BJ (cell line): ENCODE results near the gene MORN4. TPM values are rescaled to one million over a fixed set of nuclear protein-coding genes. Genes with fewer than 3 reads are reported as not detected.

Experiments
- CTCF ChIA-PET: fragments of 350-600 bp; formaldehyde crosslinking; extraction: SDS; loops from one replicate; lab custom pipeline; 2021; ENCODE audit warnings: antibody characterized with exemption, inconsistent platforms; lab: Yijun Ruan, JAX
- POLR2A ChIA-PET: fragments of 300-600 bp; sonication (Branson Sonifier 250); formaldehyde crosslinking; extraction: SDS; loops from one replicate; lab custom pipeline; 2021; ENCODE audit warnings: antibody characterized with exemption; lab: Charles Lee
- DNase-seq: peaks from one replicate; pipeline ENCODE4 v3.0.0-alpha.2; 2011; ENCODE audit warnings: low read depth
- H3K27me3 ChIP-seq: 2 replicates; pipeline ENCODE4 v1.6.0; 2011; ENCODE audit warnings: low read length; ENCODE audit not compliant: control insufficient read depth, insufficient read depth
- H3K36me3 ChIP-seq: 2 replicates; pipeline ENCODE4 v1.5.1; 2011; ENCODE audit warnings: low read length; ENCODE audit not compliant: control insufficient read depth, insufficient read depth
- H3K4me3 ChIP-seq: 2 replicates; pipeline ENCODE4 v1.5.1; 2011; ENCODE audit warnings: low read depth, mild to moderate bottlenecking, control low read depth, low read length
- CTCF ChIP-seq: IDR thresholded peaks from 2 replicates; pipeline ENCODE4 v1.5.1; 2011; ENCODE audit warnings: low read depth, mild to moderate bottlenecking, control low read depth, inconsistent platforms, low read length, moderate library complexity; ENCODE audit not compliant: insufficient read depth
- polyA plus RNA-seq: library from polyadenylated mRNA; depleted of rRNA; stranded (reverse); fragments of >200 nt; gene quantifications from 2 replicates; pipeline ENCODE4 v1.2.3, GENCODE V29; 2011

The MORN4 gene
- polyA plus RNA-seq, 1 experiment = 13.8 TPM

GRCh38 chr10:97618733-97619132, 14.6 kb downstream of the MORN4 start:
- no peak for DNase-seq
- ChIA-PET POLR2A (no interaction called here), CTCF (interaction anchor here (12.6 kb wide), 1 partner anchor 47 kb away, joined by 179 read pairs; the partner anchor contains the start of gene ANKRD2)
- Histone ChIP-seq H3K4me3 (no peak overlapping the region), H3K36me3 (peaks cover 3% of the 10 kb centered on the region), H3K27me3 (no peaks in the 10 kb centered on the region)
- no peak for TF ChIP-seq CTCF

GRCh38 chr10:97618285-97618684, 15.0 kb downstream of the MORN4 start:
- no peaks in the 10 kb centered on the region for H3K27me3 ChIP-seq
- H3K36me3 ChIP-seq = peaks cover 3% of the 10 kb centered on the region
- ChIA-PET POLR2A (no interaction called here), CTCF (interaction anchor here (12.6 kb wide), 1 partner anchor 46 kb away, joined by 179 read pairs; the partner anchor contains the start of gene ANKRD2)
- TF ChIP-seq CTCF = no peak
- DNase-seq = no peak
- H3K4me3 ChIP-seq = no peak overlapping the region

DNA sequence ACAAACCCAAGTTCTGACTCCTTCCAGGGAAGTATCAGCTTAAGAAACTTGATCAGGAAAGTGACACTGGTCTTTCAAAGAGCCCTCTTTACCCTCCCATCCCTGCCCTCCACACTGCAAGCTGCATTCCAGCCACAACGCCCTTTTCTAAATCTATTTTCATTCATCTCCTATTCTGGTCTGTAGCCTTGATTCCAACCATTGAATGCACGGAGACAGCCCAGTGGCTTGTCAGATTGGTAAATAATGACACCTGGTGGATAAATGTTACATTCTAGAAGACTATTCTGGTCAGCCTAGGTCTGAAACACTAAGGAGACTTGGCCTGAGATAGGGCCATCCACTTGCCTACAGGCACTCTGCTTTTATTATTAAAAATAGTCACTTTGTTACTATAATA, 20.9 kb downstream of the MORN4 start:
- no peaks in the 10 kb centered on the region for H3K27me3 ChIP-seq
- ChIA-PET CTCF (interaction anchor here (0.7 to 12.6 kb wide), 19 partner anchors 11 to 208 kb away, joined by 3 to 179 read pairs (median 4); partner anchors contain the start of genes ANKRD2, HOGA1 and PI4K2A), POLR2A (no interaction called here)
- no peak for DNase-seq
- H3K4me3 ChIP-seq = no peak overlapping the region
- TF ChIP-seq CTCF = peak; percentile 36
- peaks cover 3% of the 10 kb centered on the region for H3K36me3 ChIP-seq

DNA sequence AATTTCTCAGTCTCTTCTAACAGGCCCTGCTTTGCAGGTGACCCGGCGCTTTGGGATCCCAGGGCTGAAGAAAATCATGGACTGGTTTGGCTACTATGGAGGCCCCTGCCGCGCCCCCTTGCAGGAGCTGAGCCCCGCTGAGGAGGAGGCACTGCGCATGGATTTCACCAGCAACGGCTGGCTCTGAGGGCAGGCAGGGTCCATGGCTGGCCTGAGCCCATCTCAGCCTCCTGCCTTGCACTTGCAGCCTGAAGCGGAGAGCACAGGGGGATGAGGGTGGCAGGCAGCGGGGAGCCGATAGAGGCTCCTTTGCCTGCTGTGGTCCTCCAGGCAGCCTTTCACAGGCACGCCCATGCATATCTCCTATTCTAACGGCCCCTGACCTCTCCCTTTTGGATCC, 21.8 kb downstream of the MORN4 start:
- TF ChIP-seq CTCF = no peak
- H3K4me3 ChIP-seq = no peak overlapping the region
- peaks cover 3% of the 10 kb centered on the region for H3K36me3 ChIP-seq
- ChIA-PET POLR2A (no interaction called here), CTCF (interaction anchor here (0.8 to 12.6 kb wide), 7 partner anchors 11 to 207 kb away, joined by 3 to 179 read pairs (median 3); partner anchors contain the start of gene ANKRD2)
- H3K27me3 ChIP-seq = no peaks in the 10 kb centered on the region
- no peak for DNase-seq

DNA sequence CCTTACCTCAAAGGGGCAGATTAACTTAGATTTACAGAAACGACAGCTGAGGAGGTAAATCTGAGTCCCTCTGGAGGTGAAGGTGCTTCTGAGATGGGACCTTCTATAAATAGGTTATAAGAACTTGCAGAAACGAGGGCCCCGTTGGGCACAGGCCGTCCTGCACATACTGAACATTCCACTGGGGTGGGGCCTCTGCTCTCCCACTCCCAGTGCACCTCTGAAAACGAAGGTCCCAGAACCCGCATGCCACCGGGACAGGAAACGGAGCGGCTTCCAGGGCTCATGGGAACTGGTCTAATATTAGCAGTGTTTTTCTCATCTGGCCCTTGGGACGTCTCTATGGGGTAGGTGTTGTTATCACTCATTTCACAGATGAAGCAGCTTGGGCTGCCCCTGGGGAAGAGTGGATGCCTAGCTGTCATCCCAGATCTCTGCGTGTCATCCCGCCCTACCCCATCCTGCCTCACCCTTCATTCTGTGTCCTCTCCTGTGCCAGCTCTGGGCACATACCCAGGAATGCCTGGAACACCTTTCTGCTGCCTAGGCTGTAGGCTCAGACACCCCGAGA, 24.2 kb downstream of the MORN4 start:
- Histone ChIP-seq H3K27me3 (no peaks in the 10 kb centered on the region), H3K36me3 (no peaks in the 10 kb centered on the region), H3K4me3 (no peak overlapping the region)
- TF ChIP-seq CTCF = no peak
- no peak for DNase-seq
- ChIA-PET CTCF (interaction anchor here (1.0 to 12.6 kb wide), 3 partner anchors 19 to 55 kb away, joined by 3 to 179 read pairs (median 5); partner anchors contain the start of genes ANKRD2 and C10orf62), POLR2A (no interaction called here)
